WERI-Rb-1 (cell line): ENCODE results near the gene MPPE1.

Experiments used
- DNase-seq: peaks from one replicate; pipeline ENCODE4 v3.0.0-alpha.2; 2020
- H3K27ac ChIP-seq: fragments of 250-450 bp; sonication (Bioruptor Pico); 2 replicates; pipeline ENCODE4 v1.5.1; 2020; ENCODE audit warnings: mild to moderate bottlenecking, moderate library complexity
- H3K27me3 ChIP-seq: fragments of 250-450 bp; sonication (Bioruptor Pico); 2 replicates; pipeline ENCODE4 v1.5.1; 2021; ENCODE audit warnings: mild to moderate bottlenecking, low read depth, moderate library complexity; ENCODE audit not compliant: insufficient read depth, severe bottlenecking
- H3K36me3 ChIP-seq: fragments of 250-450 bp; sonication (Bioruptor Pico); 2 replicates; pipeline ENCODE4 v1.5.1; 2020; ENCODE audit warnings: mild to moderate bottlenecking, moderate library complexity
- H3K4me3 ChIP-seq: 2 replicates; pipeline ENCODE4 v1.5.1; 2011; ENCODE audit warnings: low read depth, mild to moderate bottlenecking, control low read depth, low read length
- H3K9me3 ChIP-seq: fragments of 250-450 bp; sonication (Bioruptor Pico); 2 replicates; pipeline ENCODE4 v1.5.1; 2021; ENCODE audit warnings: mild to moderate bottlenecking, moderate library complexity; ENCODE audit not compliant: severe bottlenecking
- CTCF ChIP-seq: IDR thresholded peaks from 2 replicates; pipeline ENCODE4 v1.5.1; 2011; ENCODE audit warnings: low read depth, mild to moderate bottlenecking, control low read depth, inconsistent platforms, low read length

MPPE1 gene

GRCh38 chr18:11882636-11883035, 25.5 kb downstream of the MPPE1 start:
- DNase-seq, result no peak
- no peaks in the 10 kb centered on the region for H3K36me3 ChIP-seq
- H3K9me3 ChIP-seq, result no peaks in the 10 kb centered on the region
- no peaks in the 10 kb centered on the region for H3K27me3 ChIP-seq
- TF ChIP-seq CTCF, result no peak
- H3K27ac ChIP-seq, result no peak overlapping the region
- no peak overlapping the region for H3K4me3 ChIP-seq

GRCh38 chr18:11880586-11881304, 27.4 kb downstream of the MPPE1 start:
- Histone ChIP-seq H3K9me3 (peaks cover 3% of the 10 kb centered on the region), H3K36me3 (no peaks in the 10 kb centered on the region), H3K27me3 (no peaks in the 10 kb centered on the region), H3K27ac (no peak overlapping the region), H3K4me3 (no peak overlapping the region)
- no peak for DNase-seq
- TF ChIP-seq CTCF, result no peak

- Histone ChIP-seq H3K36me3 (no peaks in the 10 kb centered on the region), H3K9me3 (peaks cover 7% of the 10 kb centered on the region), H3K27me3 (no peaks in the 10 kb centered on the region), H3K4me3 (no peak overlapping the region), H3K27ac (no peak overlapping the region)
- TF ChIP-seq CTCF, result no peak
- DNase-seq, result no peak
Observed at GRCh38 chr18:11877497-11878135, 30.5 kb downstream of the MPPE1 start.

GRCh38 chr18:11874676-11875075, 33.4 kb downstream of the MPPE1 start:
- Histone ChIP-seq H3K27me3 (no peaks in the 10 kb centered on the region), H3K27ac (no peak overlapping the region), H3K4me3 (no peak overlapping the region), H3K36me3 (no peaks in the 10 kb centered on the region), H3K9me3 (peaks cover 7% of the 10 kb centered on the region)
- no peak for TF ChIP-seq CTCF
- DNase-seq, result no peak

- Histone ChIP-seq H3K27me3 (no peaks in the 10 kb centered on the region), H3K36me3 (no peaks in the 10 kb centered on the region), H3K4me3 (no peak overlapping the region), H3K27ac (no peak overlapping the region), H3K9me3 (peaks cover 7% of the 10 kb centered on the region)
- TF ChIP-seq CTCF, result no peak
- DNase-seq, result no peak
Observed at GRCh38 chr18:11873670-11874340, 34.3 kb downstream of the MPPE1 start.
